Upper lobe of right lung (tissue), 1 donor: ENCODE measurements around the gene GPR137B. TPM values are rescaled to one million over a fixed set of nuclear protein-coding genes. Genes with fewer than 3 reads are reported as not detected.

Source experiments
- ATAC-seq: fragments of 200-7000 bp; cut with Tn5 transposase; one replicate; pipeline ENCODE4 v1.9.1; 2020; ENCODE audit warnings: mild to moderate bottlenecking, moderate library complexity
- DNase-seq: peaks from one replicate; pipeline ENCODE4 v3.0.0-alpha.2; 2020
- H3K27ac ChIP-seq: fragments of 200-600 bp; one replicate; pipeline ENCODE4 v1.8.0; 2022
- H3K27me3 ChIP-seq: fragments of 200-600 bp; one replicate; pipeline ENCODE4 v1.8.0; 2022; ENCODE audit warnings: mild to moderate bottlenecking
- H3K36me3 ChIP-seq: fragments of 200-600 bp; one replicate; pipeline ENCODE4 v1.8.0; 2022
- H3K4me1 ChIP-seq: fragments of 200-600 bp; one replicate; pipeline ENCODE4 v1.8.0; 2022
- H3K4me3 ChIP-seq: fragments of 200-600 bp; one replicate; pipeline ENCODE4 v1.8.0; 2022; ENCODE audit warnings: mild to moderate bottlenecking
- H3K9me3 ChIP-seq: fragments of 200-600 bp; one replicate; pipeline ENCODE4 v1.8.0; 2022
- CTCF ChIP-seq: fragments of 200-600 bp; IDR thresholded peaks from one replicate; pipeline ENCODE4 v1.8.0; 2022; ENCODE audit warnings: antibody characterized with exemption
- intact Hi-C: fragments of 100-400 bp; cut with DNase I; formaldehyde crosslinking; loops from one replicate; pipeline ENCODE4 v1.11.0; 2022
- total RNA-seq: library from RNA; stranded (reverse); fragmentation: NEBNext Ultra II Directional; extraction: Animal tissue kit (Norgen Biotek cat#: 25700); gene quantifications from one replicate; pipeline ENCODE4 v1.2.1, GENCODE V29; 2021
- donor health status: DM: no; HTN: yes; CAD: no; lungs with severe emphysema.

GPR137B gene
- total RNA-seq, 1 donor from 2014 or later = 26.5 TPM

- no peak for TF ChIP-seq CTCF
- H3K27ac ChIP-seq = no peak overlapping the region
- intact Hi-C loops = no loop called here
- no peaks in the 10 kb centered on the region for H3K36me3 ChIP-seq
- no peak overlapping the region for H3K4me3 ChIP-seq
- H3K9me3 ChIP-seq = no peaks in the 10 kb centered on the region
- no peak for DNase-seq
- H3K27me3 ChIP-seq = no peaks in the 10 kb centered on the region
- no peak for ATAC-seq
- H3K4me1 ChIP-seq = no peaks in the 10 kb centered on the region
Measured at GRCh38 chr1:236129306-236129705, 13.0 kb upstream of the GPR137B start.

GRCh38 chr1:236130372-236130771, 12.0 kb upstream of the GPR137B start:
- ATAC-seq = no peak
- Histone ChIP-seq H3K9me3 (no peaks in the 10 kb centered on the region), H3K27me3 (no peaks in the 10 kb centered on the region), H3K4me3 (no peak overlapping the region), H3K4me1 (no peaks in the 10 kb centered on the region), H3K36me3 (no peaks in the 10 kb centered on the region), H3K27ac (no peak overlapping the region)
- DNase-seq = no peak
- intact Hi-C loops = no loop called here
- TF ChIP-seq CTCF = no peak

GRCh38 chr1:236131916-236132315, 10.4 kb upstream of the GPR137B start:
- H3K27ac ChIP-seq = no peak overlapping the region
- DNase-seq = no peak
- intact Hi-C loops = no loop called here

GRCh38 chr1:236132420-236133046, 9.8 kb upstream of the GPR137B start:
- no peaks in the 10 kb centered on the region for H3K36me3 ChIP-seq
- no peaks in the 10 kb centered on the region for H3K27me3 ChIP-seq
- DNase-seq = no peak
- intact Hi-C loops = no loop called here
- no peak overlapping the region for H3K4me3 ChIP-seq
- no peak overlapping the region for H3K27ac ChIP-seq
- ATAC-seq = no peak
- H3K9me3 ChIP-seq = no peaks in the 10 kb centered on the region
- H3K4me1 ChIP-seq = no peaks in the 10 kb centered on the region
- no peak for TF ChIP-seq CTCF

More at GRCh38 chr1:236131916-236132315, 10.4 kb upstream of the GPR137B start:
- no peaks in the 10 kb centered on the region for H3K36me3 ChIP-seq
- no peak overlapping the region for H3K4me3 ChIP-seq
- TF ChIP-seq CTCF = no peak
- no peaks in the 10 kb centered on the region for H3K27me3 ChIP-seq
- no peaks in the 10 kb centered on the region for H3K9me3 ChIP-seq
- no peak for ATAC-seq
- H3K4me1 ChIP-seq = no peaks in the 10 kb centered on the region

- Histone ChIP-seq H3K27ac (no peak overlapping the region), H3K4me1 (no peaks in the 10 kb centered on the region), H3K36me3 (no peaks in the 10 kb centered on the region), H3K27me3 (no peaks in the 10 kb centered on the region), H3K4me3 (no peak overlapping the region), H3K9me3 (no peaks in the 10 kb centered on the region)
- no peak for TF ChIP-seq CTCF
- intact Hi-C loops = no loop called here
- DNase-seq (no peak), ATAC-seq (no peak)
Measured at GRCh38 chr1:236133339-236133738, 9.0 kb upstream of the GPR137B start.

GRCh38 chr1:236133802-236134201, 8.5 kb upstream of the GPR137B start:
- Histone ChIP-seq H3K4me1 (no peaks in the 10 kb centered on the region), H3K4me3 (no peak overlapping the region), H3K27me3 (no peaks in the 10 kb centered on the region), H3K27ac (no peak overlapping the region), H3K9me3 (no peaks in the 10 kb centered on the region), H3K36me3 (no peaks in the 10 kb centered on the region)
- no peak for ATAC-seq
- TF ChIP-seq CTCF = no peak
- intact Hi-C loops = no loop called here
- no peak for DNase-seq
